ENCODE data around the gene UBA52. TPM values are rescaled to one million over a fixed set of nuclear protein-coding genes. Genes with fewer than 3 reads are reported as not detected.

Gene UBA52
- total RNA-seq, 4 donors from 2014 or later: 512 to 719 (median 537) TPM

DNA sequence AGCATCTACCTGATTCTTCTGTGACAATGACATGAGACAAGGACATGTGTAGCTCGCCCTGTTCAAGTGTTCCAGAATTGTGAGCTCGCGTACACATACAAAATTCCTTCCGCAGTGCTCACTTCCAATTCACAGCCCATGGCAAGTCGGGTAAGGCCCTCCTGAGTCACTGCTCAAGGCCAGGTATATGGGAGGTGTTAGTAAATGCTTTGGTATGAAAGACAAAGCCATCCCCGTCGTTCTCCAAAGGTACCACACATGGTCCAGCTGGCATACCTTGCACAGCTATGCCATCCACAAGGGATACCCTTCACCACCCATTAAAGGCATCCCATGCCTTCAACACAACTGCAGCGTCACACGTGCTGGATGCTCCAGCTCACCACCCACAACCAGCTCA, 45.3 kb upstream of the UBA52 start:
- ATAC-seq (no peak), DNase-seq (no peak)
- Histone ChIP-seq H3K27me3 (no peaks in the 10 kb centered on the region), H3K27ac (no peak overlapping the region), H3K4me1 (peaks cover 0 to 4% of the 10 kb centered on the region in 2 donors), H3K4me3 (no peak overlapping the region), H3K36me3 (peaks cover 0 to 4% of the 10 kb centered on the region in 2 donors), H3K9me3 (no peaks in the 10 kb centered on the region)
- TF ChIP-seq, protein P1, sequence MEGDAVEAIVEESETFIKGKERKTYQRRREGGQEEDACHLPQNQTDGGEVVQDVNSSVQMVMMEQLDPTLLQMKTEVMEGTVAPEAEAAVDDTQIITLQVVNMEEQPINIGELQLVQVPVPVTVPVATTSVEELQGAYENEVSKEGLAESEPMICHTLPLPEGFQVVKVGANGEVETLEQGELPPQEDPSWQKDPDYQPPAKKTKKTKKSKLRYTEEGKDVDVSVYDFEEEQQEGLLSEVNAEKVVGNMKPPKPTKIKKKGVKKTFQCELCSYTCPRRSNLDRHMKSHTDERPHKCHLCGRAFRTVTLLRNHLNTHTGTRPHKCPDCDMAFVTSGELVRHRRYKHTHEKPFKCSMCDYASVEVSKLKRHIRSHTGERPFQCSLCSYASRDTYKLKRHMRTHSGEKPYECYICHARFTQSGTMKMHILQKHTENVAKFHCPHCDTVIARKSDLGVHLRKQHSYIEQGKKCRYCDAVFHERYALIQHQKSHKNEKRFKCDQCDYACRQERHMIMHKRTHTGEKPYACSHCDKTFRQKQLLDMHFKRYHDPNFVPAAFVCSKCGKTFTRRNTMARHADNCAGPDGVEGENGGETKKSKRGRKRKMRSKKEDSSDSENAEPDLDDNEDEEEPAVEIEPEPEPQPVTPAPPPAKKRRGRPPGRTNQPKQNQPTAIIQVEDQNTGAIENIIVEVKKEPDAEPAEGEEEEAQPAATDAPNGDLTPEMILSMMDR (IDR thresholded peaks at IDR 0.05 in 4 of 5, conservative IDR thresholded peaks at IDR 0.05 in 1 of 5): no peak
- intact Hi-C loops (cut with DNase I; ENCODE audit: low total_unique reads): no loop called here
- in situ Hi-C loops (cut with MboI; ENCODE audit: low sequenced_read_pairs in 4 of 4): no loop called here

DNA sequence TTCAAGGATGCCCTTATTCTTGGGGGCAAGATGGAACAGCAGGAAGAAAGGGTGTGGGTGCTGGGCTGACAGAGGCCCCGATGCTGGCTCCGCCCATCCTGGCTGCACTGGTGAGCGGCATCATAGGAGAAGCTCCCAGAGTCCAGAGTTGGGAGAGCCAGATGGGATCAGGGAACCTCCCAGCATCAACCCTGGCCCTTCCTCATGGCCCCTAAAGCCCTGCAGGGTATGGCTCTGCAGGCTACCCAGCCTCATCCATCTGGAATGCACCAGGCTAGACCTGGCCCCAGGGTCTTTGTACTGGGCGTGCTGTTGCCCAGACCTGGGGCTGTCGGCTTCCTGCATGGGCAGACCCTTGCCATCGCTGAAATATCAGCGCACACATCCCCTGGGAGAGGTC, 41.9 kb upstream of the UBA52 start:
- TF ChIP-seq POLR2A (IDR thresholded peaks at IDR 0.05): no peak
- TF ChIP-seq, protein P1 (IDR thresholded peaks at IDR 0.05 in 4 of 5, conservative IDR thresholded peaks at IDR 0.05 in 1 of 5): no peak
- no peak for DNase-seq
- intact Hi-C loops (cut with DNase I; ENCODE audit: low total_unique reads) (no loop called here), in situ Hi-C loops (cut with MboI; ENCODE audit: low sequenced_read_pairs in 4 of 4) (no loop called here)
- no peaks in the 10 kb centered on the region for H3K4me1 ChIP-seq
- H3K4me3 ChIP-seq: no peak overlapping the region
- H3K36me3 ChIP-seq: peaks cover 0 to 34% of the 10 kb centered on the region in 2 donors
- no peak overlapping the region for H3K27ac ChIP-seq
- no peaks in the 10 kb centered on the region for H3K9me3 ChIP-seq
- no peaks in the 10 kb centered on the region for H3K27me3 ChIP-seq
- ATAC-seq: no peak

DNA sequence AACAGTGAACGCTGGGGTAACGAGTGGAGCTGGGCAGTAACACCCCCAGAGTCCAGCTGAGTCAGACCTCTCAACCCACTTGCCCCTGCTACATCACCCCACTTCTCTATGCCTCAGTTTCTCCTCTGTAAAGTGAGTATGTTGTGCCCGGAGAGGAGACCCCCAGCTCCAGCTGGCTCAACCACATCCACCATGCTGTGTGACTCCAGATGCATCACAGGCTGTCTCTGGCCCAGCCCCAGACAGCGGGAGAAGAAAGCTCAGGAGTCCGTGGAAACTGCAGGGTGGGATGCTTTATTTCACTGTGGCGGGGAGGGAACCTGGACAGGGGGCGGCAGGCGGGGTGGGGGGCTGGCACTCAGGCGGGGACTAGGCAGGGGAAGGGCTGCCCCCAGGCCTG, 40.2 kb upstream of the UBA52 start:
- Histone ChIP-seq H3K36me3 (peaks cover 0 to 42% of the 10 kb centered on the region in 2 donors), H3K4me3 (no peak overlapping the region), H3K27me3 (no peaks in the 10 kb centered on the region), H3K27ac (no peak overlapping the region), H3K4me1 (no peaks in the 10 kb centered on the region), H3K9me3 (no peaks in the 10 kb centered on the region)
- TF ChIP-seq, protein P1 (IDR thresholded peaks at IDR 0.05 in 4 of 5, conservative IDR thresholded peaks at IDR 0.05 in 1 of 5): no peak
- no peak for TF ChIP-seq POLR2A (IDR thresholded peaks at IDR 0.05)
- intact Hi-C loops (cut with DNase I; ENCODE audit: low total_unique reads): no loop called here
- DNase-seq: no peak
- ATAC-seq: no peak
- in situ Hi-C loops (cut with MboI; ENCODE audit: low sequenced_read_pairs in 4 of 4): no loop called here

DNA sequence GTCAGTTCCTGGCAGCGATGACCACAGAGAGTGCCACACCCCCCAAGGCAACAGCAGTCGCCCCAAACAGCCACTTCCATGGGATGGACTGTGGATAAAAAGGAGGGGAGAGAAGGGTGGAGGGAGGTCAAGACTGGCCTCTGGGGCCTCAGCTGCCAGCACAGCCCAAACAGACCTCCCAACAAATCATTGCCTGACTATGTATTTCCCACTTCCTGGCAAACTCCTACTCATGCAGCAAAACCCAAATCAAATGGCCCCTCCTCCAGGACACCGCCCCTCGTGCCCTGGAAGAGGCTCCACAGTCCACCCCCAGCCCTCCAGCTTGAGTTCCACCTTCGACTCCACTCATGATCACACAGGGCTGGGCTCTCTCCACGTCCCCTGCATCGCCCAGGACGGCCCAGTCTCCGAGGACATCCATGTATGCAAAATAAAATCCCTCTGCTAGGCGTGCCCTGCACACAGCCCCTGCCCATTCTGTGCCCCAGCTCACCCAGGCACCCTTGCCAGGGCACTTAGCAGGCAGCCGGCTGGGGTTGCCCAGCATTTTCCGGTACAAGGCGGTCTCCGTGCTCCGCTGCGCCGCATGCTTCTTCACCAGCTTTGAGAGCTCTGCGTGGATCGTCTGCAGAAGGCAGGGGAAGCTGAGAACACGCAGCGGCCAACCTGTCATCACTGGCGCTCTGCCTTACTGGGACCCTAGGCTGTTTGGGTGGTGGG, 39.3 kb upstream of the UBA52 start:
- Histone ChIP-seq H3K9me3 (no peaks in the 10 kb centered on the region), H3K4me3 (no peak overlapping the region), H3K36me3 (peaks cover 0 to 51% of the 10 kb centered on the region in 2 donors), H3K27me3 (no peaks in the 10 kb centered on the region), H3K4me1 (no peaks in the 10 kb centered on the region), H3K27ac (no peak overlapping the region)
- in situ Hi-C loops (cut with MboI; ENCODE audit: low sequenced_read_pairs in 4 of 4) (no loop called here), intact Hi-C loops (cut with DNase I; ENCODE audit: low total_unique reads) (no loop called here)
- no peak for TF ChIP-seq POLR2A (IDR thresholded peaks at IDR 0.05)
- TF ChIP-seq, protein P1 (IDR thresholded peaks at IDR 0.05 in 4 of 5, conservative IDR thresholded peaks at IDR 0.05 in 1 of 5): no peak
- no peak for ATAC-seq
- no peak for DNase-seq

DNA sequence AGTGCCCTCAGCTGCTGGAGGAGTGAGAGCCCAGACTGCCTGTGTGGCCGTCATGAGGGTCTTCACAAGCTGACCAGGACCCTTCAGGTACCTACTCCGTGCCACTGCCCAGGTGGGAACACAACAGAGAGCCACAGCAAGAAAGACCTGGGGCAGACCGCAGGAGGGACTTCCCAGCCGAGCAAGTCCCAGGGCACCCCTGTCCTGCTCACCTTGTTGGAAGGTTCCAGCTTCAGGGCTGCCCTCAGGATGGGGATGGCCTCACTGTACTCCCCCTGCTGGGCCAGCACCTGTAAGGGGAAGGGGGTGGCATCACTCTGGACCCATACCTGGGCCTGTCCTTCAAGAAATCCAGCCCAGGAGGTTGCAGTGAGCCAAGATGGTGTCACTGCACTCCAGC, 38.6 kb upstream of the UBA52 start:
- TF ChIP-seq POLR2A (IDR thresholded peaks at IDR 0.05): no peak
- TF ChIP-seq, protein P1 (IDR thresholded peaks at IDR 0.05 in 4 of 5, conservative IDR thresholded peaks at IDR 0.05 in 1 of 5): no peak
- H3K27ac ChIP-seq: no peak overlapping the region
- peaks cover 0 to 58% of the 10 kb centered on the region in 2 donors for H3K36me3 ChIP-seq
- H3K27me3 ChIP-seq: no peaks in the 10 kb centered on the region
- H3K9me3 ChIP-seq: no peaks in the 10 kb centered on the region
- intact Hi-C loops (cut with DNase I; ENCODE audit: low total_unique reads) (no loop called here), in situ Hi-C loops (cut with MboI; ENCODE audit: low sequenced_read_pairs in 4 of 4) (no loop called here)
- no peak for ATAC-seq
- H3K4me3 ChIP-seq: no peak overlapping the region
- DNase-seq: no peak
- H3K4me1 ChIP-seq: no peaks in the 10 kb centered on the region

Data from gastrocnemius medialis (tissue), 4 donors.